CD4-positive, CD25-positive, alpha-beta regulatory T cell (primary cell): ENCODE results near the gene SLFN5. TPM values are rescaled to one million over a fixed set of nuclear protein-coding genes. Genes with fewer than 3 reads are reported as not detected.

Experiments
- ATAC-seq, 2 donors: fragments of 150-1000 bp; cut with Tn5 transposase; one replicate each; pipeline ENCODE4 v1.10.0; 2021; ENCODE audit warnings: low read depth in 2 of 2, moderate number of reproducible peaks in 2 of 2, moderate library complexity in 1 of 2
- DNase-seq, 3 donors: peaks; one replicate each; pipeline versions ENCODE4 v3.0.0 to v3.0.0-alpha.2; 2012 to 2022; ENCODE audit warnings: mixed read lengths in 1 of 3
- H3K27ac ChIP-seq: one replicate; pipeline ENCODE4 v1.7.0; 2013; ENCODE audit warnings: mild to moderate bottlenecking, low read length; ENCODE audit not compliant: insufficient read depth, poor library complexity, severe bottlenecking
- H3K27me3 ChIP-seq: one replicate; pipeline ENCODE4 v1.7.0; 2013; ENCODE audit warnings: low read length; ENCODE audit not compliant: control insufficient read depth, insufficient read depth
- H3K36me3 ChIP-seq: one replicate; pipeline ENCODE4 v1.7.0; 2013; ENCODE audit warnings: mild to moderate bottlenecking, low read length, moderate library complexity; ENCODE audit not compliant: control insufficient read depth, insufficient read depth
- H3K4me1 ChIP-seq: 2 replicates; pipeline ENCODE4 v1.7.0; 2013; ENCODE audit warnings: mild to moderate bottlenecking, low read length; ENCODE audit not compliant: insufficient read depth, control insufficient read depth, poor library complexity, severe bottlenecking
- H3K4me3 ChIP-seq: one replicate; pipeline ENCODE4 v1.7.0; 2013; ENCODE audit warnings: low read depth, mild to moderate bottlenecking, low read length, moderate library complexity
- H3K9me3 ChIP-seq, 2 experiments: 1 replicate in 1 of 2; 2 replicates in 1 of 2; pipeline ENCODE4 v1.7.0; 2013; ENCODE audit warnings: low read length in 2 of 2, mild to moderate bottlenecking in 1 of 2, moderate library complexity in 1 of 2; ENCODE audit not compliant: control insufficient read depth in 2 of 2
- H3K27ac Mint-ChIP-seq, 3 donors: one replicate each; pipeline ENCODE4 v1.8.0; 2020 to 2022; ENCODE audit warnings: mild to moderate bottlenecking in 3 of 3, mixed read lengths in 3 of 3, moderate library complexity in 2 of 3
- H3K27me3 Mint-ChIP-seq: one replicate; pipeline ENCODE4 v1.8.0; 2022; ENCODE audit warnings: mild to moderate bottlenecking, mixed read lengths
- H3K36me3 Mint-ChIP-seq: one replicate; pipeline ENCODE4 v1.8.0; 2020; ENCODE audit warnings: mixed read lengths
- H3K4me1 Mint-ChIP-seq, 4 donors: one replicate each; pipeline ENCODE4 v1.8.0; 2020 to 2022; ENCODE audit warnings: mixed read lengths in 4 of 4, mild to moderate bottlenecking in 1 of 4
- H3K4me3 Mint-ChIP-seq, 4 donors: one replicate each; pipeline ENCODE4 v1.8.0; 2020 to 2022; ENCODE audit warnings: mild to moderate bottlenecking in 4 of 4, mixed read lengths in 4 of 4, moderate library complexity in 3 of 4
- H3K9me3 Mint-ChIP-seq, 7 donors: one replicate each; pipeline ENCODE4 v1.8.0; 2020 to 2022; ENCODE audit warnings: mixed read lengths in 7 of 7, mild to moderate bottlenecking in 3 of 7, moderate library complexity in 2 of 7
- polyA plus RNA-seq, 4 donors: library from polyadenylated mRNA; unstranded; fragments of 300-500 nt; fragmentation: Illumina TruSeq; gene quantifications; one replicate each; pipeline ENCODE4 v1.2.3, GENCODE V29; 2021
- total RNA-seq: library from RNA; stranded (reverse); gene quantifications from one replicate; pipeline ENCODE4 v1.2.3, GENCODE V29; 2022

The SLFN5 gene
- total and polyA plus RNA-seq, 5 donors from 2014 or later = 122 to 221 (median 185) TPM

- no peak for ATAC-seq
- H3K36me3 ChIP-seq = peaks cover 73% of the 10 kb centered on the region
- peaks cover 79% of the 10 kb centered on the region for H3K36me3 Mint-ChIP-seq
- H3K9me3 Mint-ChIP-seq = peaks cover 0 to 2% (median 0%) of the 10 kb centered on the region in 7 donors
- peak overlapping the region; percentile 45 for H3K27ac ChIP-seq
- no peak for DNase-seq
- H3K27me3 Mint-ChIP-seq = no peaks in the 10 kb centered on the region
- H3K27ac Mint-ChIP-seq = peak overlapping the region; percentile 78 to 83 (median 81)
- peaks cover 29 to 97% (median 77%) of the 10 kb centered on the region in 4 donors for H3K4me1 Mint-ChIP-seq
- peaks cover 82% of the 10 kb centered on the region for H3K4me1 ChIP-seq
- no peaks in the 10 kb centered on the region for H3K9me3 ChIP-seq
- no peaks in the 10 kb centered on the region for H3K27me3 ChIP-seq
- H3K4me3 Mint-ChIP-seq = peak overlapping the region; percentile 53 to 86 (median 79)
- H3K4me3 ChIP-seq = peak overlapping the region; percentile 53
These were observed 11.4 kb downstream of the SLFN5 start for GRCh38 chr17:35254107-35254773.

GRCh38 chr17:35255316-35255715 lies 12.4 kb downstream of the SLFN5 start:
- H3K9me3 Mint-ChIP-seq = peaks cover 0 to 2% (median 0%) of the 10 kb centered on the region in 7 donors
- peaks cover 80% of the 10 kb centered on the region for H3K36me3 Mint-ChIP-seq
- no peaks in the 10 kb centered on the region for H3K27me3 Mint-ChIP-seq
- DNase-seq (no peak), ATAC-seq (no peak)
- peak overlapping the region; percentile 60 to 83 (median 78) for H3K27ac Mint-ChIP-seq
- Histone ChIP-seq H3K36me3 (peaks cover 73% of the 10 kb centered on the region), H3K9me3 (no peaks in the 10 kb centered on the region), H3K4me1 (peaks cover 85% of the 10 kb centered on the region), H3K27me3 (no peaks in the 10 kb centered on the region), H3K4me3 (peak overlapping the region; percentile 34), H3K27ac (peak overlapping the region; percentile 62)
- peak overlapping the region in 3 of 4 donors; percentile 51 to 60 (median 59) for H3K4me3 Mint-ChIP-seq
- peaks cover 33 to 98% (median 76%) of the 10 kb centered on the region in 4 donors for H3K4me1 Mint-ChIP-seq

- ATAC-seq (peak in 1 of 2 donors; percentile 43), DNase-seq (no peak)
- Histone ChIP-seq H3K27me3 (no peaks in the 10 kb centered on the region), H3K9me3 (no peaks in the 10 kb centered on the region), H3K4me1 (peaks cover 80% of the 10 kb centered on the region), H3K27ac (peak overlapping the region; percentile 47), H3K36me3 (peaks cover 77% of the 10 kb centered on the region), H3K4me3 (no peak overlapping the region)
- Mint-ChIP-seq H3K27ac (peak overlapping the region; percentile 79 to 89 (median 83)), H3K27me3 (no peaks in the 10 kb centered on the region), H3K9me3 (peaks cover 0 to 2% (median 0%) of the 10 kb centered on the region in 7 donors), H3K36me3 (peaks cover 73% of the 10 kb centered on the region), H3K4me3 (peak overlapping the region in 3 of 4 donors; percentile 21 to 66 (median 46)), H3K4me1 (peaks cover 28 to 91% (median 69%) of the 10 kb centered on the region in 4 donors)
These were observed 13.8 kb downstream of the SLFN5 start for GRCh38 chr17:35256629-35257028.

GRCh38 chr17:35257208-35257659 lies 14.4 kb downstream of the SLFN5 start:
- Mint-ChIP-seq H3K4me3 (peak overlapping the region in 3 of 4 donors; percentile 29 to 66 (median 44)), H3K27me3 (no peaks in the 10 kb centered on the region), H3K27ac (peak overlapping the region; percentile 79 to 93 (median 83)), H3K36me3 (peaks cover 73% of the 10 kb centered on the region), H3K4me1 (peaks cover 28 to 85% (median 67%) of the 10 kb centered on the region in 4 donors), H3K9me3 (peaks cover 0 to 2% (median 0%) of the 10 kb centered on the region in 7 donors)
- Histone ChIP-seq H3K36me3 (peaks cover 82% of the 10 kb centered on the region), H3K27me3 (no peaks in the 10 kb centered on the region), H3K27ac (peak overlapping the region; percentile 47), H3K4me1 (peaks cover 74% of the 10 kb centered on the region), H3K4me3 (peak overlapping the region; percentile 3), H3K9me3 (no peaks in the 10 kb centered on the region)
- no peak for ATAC-seq
- DNase-seq = no peak

GRCh38 chr17:35259001-35259400 lies 16.1 kb downstream of the SLFN5 start:
- no peak for DNase-seq
- H3K27ac Mint-ChIP-seq = peak overlapping the region; percentile 65 to 87 (median 83)
- Histone ChIP-seq H3K27ac (peak overlapping the region; percentile 54), H3K4me3 (no peak overlapping the region), H3K36me3 (peaks cover 90% of the 10 kb centered on the region), H3K9me3 (no peaks in the 10 kb centered on the region), H3K27me3 (no peaks in the 10 kb centered on the region), H3K4me1 (peaks cover 69% of the 10 kb centered on the region)
- ATAC-seq = no peak
- H3K27me3 Mint-ChIP-seq = no peaks in the 10 kb centered on the region
- H3K9me3 Mint-ChIP-seq = peaks cover 0 to 2% (median 0%) of the 10 kb centered on the region in 7 donors
- H3K4me1 Mint-ChIP-seq = peaks cover 32 to 84% (median 60%) of the 10 kb centered on the region in 4 donors
- peaks cover 73% of the 10 kb centered on the region for H3K36me3 Mint-ChIP-seq
- H3K4me3 Mint-ChIP-seq = peak overlapping the region in 3 of 4 donors; percentile 31 to 73 (median 54)

GRCh38 chr17:35265071-35265470 lies 22.2 kb downstream of the SLFN5 start:
- H3K9me3 ChIP-seq = no peaks in the 10 kb centered on the region
- Mint-ChIP-seq H3K9me3 (no peaks in the 10 kb centered on the region), H3K4me1 (peaks cover 48 to 78% (median 54%) of the 10 kb centered on the region in 4 donors), H3K36me3 (peaks cover 62% of the 10 kb centered on the region), H3K4me3 (peak overlapping the region in 3 of 4 donors; percentile 10 to 64 (median 53)), H3K27me3 (no peaks in the 10 kb centered on the region), H3K27ac (peak overlapping the region; percentile 57 to 94 (median 92))
- H3K27me3 ChIP-seq = no peaks in the 10 kb centered on the region
- no peak for DNase-seq
- H3K4me1 ChIP-seq = peaks cover 61% of the 10 kb centered on the region
- H3K36me3 ChIP-seq = peaks cover 83% of the 10 kb centered on the region
- peak overlapping the region; percentile 53 for H3K27ac ChIP-seq
- ATAC-seq = no peak
- no peak overlapping the region for H3K4me3 ChIP-seq

- H3K4me1 Mint-ChIP-seq = peaks cover 52 to 79% (median 58%) of the 10 kb centered on the region in 4 donors
- DNase-seq = no peak
- peak overlapping the region; percentile 23 for H3K4me3 ChIP-seq
- H3K9me3 ChIP-seq = no peaks in the 10 kb centered on the region
- peaks cover 56% of the 10 kb centered on the region for H3K4me1 ChIP-seq
- H3K36me3 Mint-ChIP-seq = peaks cover 61% of the 10 kb centered on the region
- H3K27ac Mint-ChIP-seq = peak overlapping the region; percentile 89 to 94 (median 92)
- ATAC-seq = no peak
- no peaks in the 10 kb centered on the region for H3K27me3 ChIP-seq
- H3K27ac ChIP-seq = peak overlapping the region; percentile 30
- peaks cover 85% of the 10 kb centered on the region for H3K36me3 ChIP-seq
- peak overlapping the region; percentile 17 to 71 (median 56) for H3K4me3 Mint-ChIP-seq
- H3K9me3 Mint-ChIP-seq = no peaks in the 10 kb centered on the region
- no peaks in the 10 kb centered on the region for H3K27me3 Mint-ChIP-seq
These were observed 22.8 kb downstream of the SLFN5 start for GRCh38 chr17:35265566-35266141.
